Endothelial cell of umbilical vein (primary cell): Measurements from ENCODE around the gene CCDC182. TPM values are rescaled to one million over a fixed set of nuclear protein-coding genes. Genes with fewer than 3 reads are reported as not detected.

Experiments used
- BruUV-seq: library from RNA; stranded (reverse); fragments of 400-500 nt; replicated peaks from 2 replicates; lab custom pipeline; 2021; lab: Mats Ljungman, UMichigan
- CTCF ChIA-PET: fragments of 300-600, 350-600 bp; sonication (Branson Sonifier 250); formaldehyde crosslinking; loops from one replicate; lab custom pipeline; 2021; ENCODE audit warnings: antibody characterized with exemption, inconsistent platforms; lab: Charles Lee
- POLR2A ChIA-PET: fragments of 300-600, 350-600 bp; sonication (Branson Sonifier 250); formaldehyde crosslinking; loops from one replicate; lab custom pipeline; 2021; ENCODE audit warnings: antibody characterized with exemption, inconsistent platforms; lab: Charles Lee
- DNase-seq: peaks from one replicate; pipeline ENCODE4 v3.0.0-alpha.2; 2011; ENCODE audit warnings: low read depth, low spot score
- FAIRE-seq: peaks from 2 replicates; lab custom pipeline; 2011; peaks lifted over from hg19 to GRCh38; lab: Jason Lieb, UNC
- H2AFZ ChIP-seq: 2 replicates; pipeline ENCODE4 v1.6.0; 2012; ENCODE audit warnings: low read depth, low read length, control low read depth, inconsistent platforms
- H3K27ac ChIP-seq: 2 replicates; pipeline ENCODE4 v1.5.1; 2011; ENCODE audit warnings: low read depth, mild to moderate bottlenecking, control low read depth, low read length, moderate library complexity; ENCODE audit not compliant: insufficient read depth
- H3K27me3 ChIP-seq, 2 experiments: 2 replicates each; pipeline versions ENCODE4 v1.6.0 to v1.6.1; 2011; ENCODE audit warnings: low read length in 2 of 2, mixed read lengths in 1 of 2; ENCODE audit not compliant: control insufficient read depth in 2 of 2, insufficient read depth in 2 of 2
- H3K36me3 ChIP-seq, 2 experiments: 2 replicates in 1 of 2; 3 replicates in 1 of 2; pipeline ENCODE4 v1.5.1; 2011; ENCODE audit warnings: low read length in 2 of 2, mild to moderate bottlenecking in 1 of 2, moderate library complexity in 1 of 2; ENCODE audit not compliant: control insufficient read depth in 2 of 2, insufficient read depth in 2 of 2; ENCODE audit errors: extremely low read depth in 1 of 2
- H3K4me1 ChIP-seq: 3 replicates; pipeline ENCODE4 v1.5.1; 2011; ENCODE audit warnings: mild to moderate bottlenecking, low read length; ENCODE audit not compliant: control insufficient read depth, insufficient read depth; ENCODE audit errors: extremely low read depth
- H3K4me2 ChIP-seq: 2 replicates; pipeline ENCODE4 v1.6.1; 2011; ENCODE audit warnings: low read length, control low read depth, mixed read lengths; ENCODE audit not compliant: insufficient read depth
- H3K4me3 ChIP-seq, 3 experiments: fragments of 200-600 bp in 1 of 3; sonication (generic), shearing (Covaris generic) in 1 of 3; replicated peaks in 1 of 3; 2 replicates each; pipeline ENCODE4 v1.5.1; 2011 to 2016; ENCODE audit warnings: control low read depth in 3 of 3, low read length in 3 of 3, mild to moderate bottlenecking in 2 of 3, inconsistent platforms in 1 of 3, low read depth in 1 of 3, moderate library complexity in 1 of 3; ENCODE audit not compliant: insufficient read depth in 1 of 3
- H3K79me2 ChIP-seq: 2 replicates; pipeline ENCODE4 v1.6.0; 2012; ENCODE audit warnings: low read length, inconsistent platforms; ENCODE audit not compliant: control insufficient read depth, insufficient read depth
- H3K9ac ChIP-seq: replicated peaks from 2 replicates; pipeline ENCODE3; 2011; ENCODE audit warnings: low read length, control low read depth; ENCODE audit not compliant: insufficient read depth; ENCODE audit errors: extremely low read depth
- H3K9me1 ChIP-seq: replicated peaks from 3 replicates; pipeline ENCODE4 v1.6.0; 2011; ENCODE audit warnings: mild to moderate bottlenecking, low read length; ENCODE audit not compliant: control insufficient read depth, insufficient read depth; ENCODE audit errors: extremely low read depth
- H3K9me3 ChIP-seq: replicated peaks from 2 replicates; pipeline ENCODE4 v1.5.1; 2012; ENCODE audit warnings: low read length, inconsistent platforms; ENCODE audit not compliant: control insufficient read depth, insufficient read depth
- H4K20me1 ChIP-seq: replicated peaks from 2 replicates; pipeline ENCODE3; 2011; ENCODE audit warnings: mild to moderate bottlenecking, low read length; ENCODE audit not compliant: control insufficient read depth, insufficient read depth; ENCODE audit errors: extremely low read depth
- CTCF ChIP-seq, 2 donors: IDR thresholded peaks; 1 replicate in 1 of 2; 2 replicates in 1 of 2; pipeline ENCODE4 v1.5.1; 2011; ENCODE audit warnings: low read length in 2 of 2, mild to moderate bottlenecking in 2 of 2, moderate library complexity in 2 of 2, control low read depth in 1 of 2, inconsistent platforms in 1 of 2, low read depth in 1 of 2; ENCODE audit not compliant: insufficient read depth in 1 of 2; ENCODE audit errors: extremely low read depth in 1 of 2
- EZH2 ChIP-seq: IDR thresholded peaks from 2 replicates; pipeline ENCODE4 v1.6.1; 2012; ENCODE audit warnings: borderline replicate concordance, low read depth, mild to moderate bottlenecking, moderate library complexity, low read length, inconsistent platforms; ENCODE audit not compliant: severe bottlenecking
- FOS ChIP-seq: IDR thresholded peaks from 2 replicates; pipeline ENCODE4 v1.6.1; 2011; ENCODE audit warnings: mild to moderate bottlenecking, low read length, moderate library complexity, borderline replicate concordance; ENCODE audit not compliant: insufficient read depth
- GATA2 ChIP-seq: IDR thresholded peaks from 2 replicates; pipeline ENCODE4 v1.7.0; 2011; ENCODE audit warnings: low read depth, mild to moderate bottlenecking, moderate library complexity, mixed read lengths, low read length; ENCODE audit not compliant: insufficient read length, insufficient read depth
- JUN ChIP-seq: IDR thresholded peaks from 2 replicates; pipeline ENCODE4 v1.6.1; 2011; ENCODE audit warnings: borderline replicate concordance, low read depth; ENCODE audit not compliant: insufficient read length, insufficient read depth
- MAX ChIP-seq: IDR thresholded peaks from 2 replicates; pipeline ENCODE4 v1.6.1; 2011; ENCODE audit not compliant: insufficient read depth, insufficient read length
- MYC ChIP-seq: IDR thresholded peaks from one replicate; pipeline ENCODE4 v1.6.1; 2011; ENCODE audit warnings: mild to moderate bottlenecking, low read depth, low read length
- POLR2A ChIP-seq: IDR thresholded peaks from 2 replicates; pipeline ENCODE4 v1.6.1; 2012; ENCODE audit warnings: low read depth, mild to moderate bottlenecking, control low read depth, low read length
- POLR2AphosphoS5 ChIP-seq: IDR thresholded peaks from 2 replicates; pipeline ENCODE4 v1.6.1; 2012; ENCODE audit warnings: low read depth, mild to moderate bottlenecking, control low read depth, low read length, moderate library complexity; ENCODE audit not compliant: insufficient read depth
- dilution Hi-C: fragments of 300-500 bp; cut with MboI; formaldehyde crosslinking; loops from one replicate; pipeline ENCODE4 v1.15.0; 2019; ENCODE audit warnings: low sequenced_read_pairs; ENCODE audit not compliant: extremely low pct_ligation_motif_present
- intact Hi-C: fragments of 100-400 bp; cut with micrococcal nuclease; formaldehyde crosslinking; loops from one replicate; pipeline ENCODE4 v1.10.0; 2022
- polyA plus RNA-seq, 4 experiments: library from polyadenylated mRNA; depleted of rRNA in 3 of 4; stranded (reverse) in 3 of 4; unstranded in 1 of 4; fragments of >200 nt; gene quantifications; 2 replicates each; pipeline versions ENCODE4 v1.2.1 to v1.2.3, GENCODE V29; 2011 to 2012; ENCODE audit warnings: missing spikeins in 1 of 4
- total RNA-seq: library from RNA; stranded (reverse); gene quantifications from 2 replicates; pipeline ENCODE4 v1.2.3, GENCODE V29; 2021

The CCDC182 gene
- total and polyA plus RNA-seq, 2 donors (not counting 3 experiments of a cell fraction or from before 2014, with no cell fraction given) = not detected

GRCh38 chr17:57720386-57721035, 24.6 kb downstream of the CCDC182 start:
- H4K20me1 ChIP-seq = no peaks in the 10 kb centered on the region
- H3K27me3 ChIP-seq = peaks cover 15 to 22% of the 10 kb centered on the region in 2 experiments
- H3K9ac ChIP-seq = no peak overlapping the region
- DNase-seq (no peak), FAIRE-seq (no peak)
- H2AFZ ChIP-seq = no peak overlapping the region
- ChIA-PET POLR2A (no interaction called here), CTCF (interaction anchor here (0.9 kb wide), 1 partner anchor 477 kb away, joined by 3 read pairs; no protein-coding TSS in a partner anchor)
- no peak overlapping the region for H3K4me3 ChIP-seq
- no peaks in the 10 kb centered on the region for H3K79me2 ChIP-seq
- no peaks in the 10 kb centered on the region for H3K4me1 ChIP-seq
- TF ChIP-seq MAX (no peak), FOS (no peak)
- dilution Hi-C loops (no loop called here), intact Hi-C loops (no loop called here)
- no peak overlapping the region for H3K27ac ChIP-seq
- no peaks in the 10 kb centered on the region for H3K9me1 ChIP-seq
- H3K4me2 ChIP-seq = no peak overlapping the region
- no peaks in the 10 kb centered on the region for H3K36me3 ChIP-seq
- no TSS peak for BruUV-seq
- H3K9me3 ChIP-seq = no peaks in the 10 kb centered on the region

GRCh38 chr17:57718878-57719277, 26.2 kb downstream of the CCDC182 start:
- no peak overlapping the region for H3K4me2 ChIP-seq
- no peaks in the 10 kb centered on the region for H3K79me2 ChIP-seq
- no peak overlapping the region for H3K4me3 ChIP-seq
- H4K20me1 ChIP-seq = no peaks in the 10 kb centered on the region
- H2AFZ ChIP-seq = no peak overlapping the region
- ChIA-PET CTCF (interaction anchor here (1.0 kb wide), 1 partner anchor 65 kb away, joined by 4 read pairs; no protein-coding TSS in a partner anchor), POLR2A (no interaction called here)
- no peak overlapping the region for H3K9ac ChIP-seq
- no peaks in the 10 kb centered on the region for H3K4me1 ChIP-seq
- no peak overlapping the region for H3K27ac ChIP-seq
- BruUV-seq = no TSS peak
- H3K27me3 ChIP-seq = peaks cover 15 to 22% of the 10 kb centered on the region in 2 experiments
- dilution Hi-C loops = no loop called here
- TF ChIP-seq POLR2AphosphoS5 = no peak
- no peak for TF ChIP-seq EZH2
- TF ChIP-seq FOS = no peak
- no peak for TF ChIP-seq CTCF (IDR thresholded peaks at IDR 0.05; ENCODE audit: extremely low read depth in 1 of 2, insufficient read depth in 1 of 2, low read depth in 1 of 2, low read length in 2 of 2)
- TF ChIP-seq MAX = no peak
- TF ChIP-seq JUN = no peak
- TF ChIP-seq MYC = no peak
- TF ChIP-seq POLR2A = no peak
- no peak for TF ChIP-seq GATA2
- H3K36me3 ChIP-seq = no peaks in the 10 kb centered on the region
- DNase-seq = no peak
- no peak for FAIRE-seq
- H3K9me3 ChIP-seq = no peaks in the 10 kb centered on the region
- intact Hi-C loops = no loop called here
- no peaks in the 10 kb centered on the region for H3K9me1 ChIP-seq
